ENCODE measurements around the gene CSNK2B. TPM values are rescaled to one million over a fixed set of nuclear protein-coding genes. Genes with fewer than 3 reads are reported as not detected.

The CSNK2B gene
- total and polyA plus RNA-seq, 9 of the 15 experiments (the other 6 are each of a cell fraction or from before 2014, with no cell fraction given) = 120 to 1,126 (median 529) TPM

GRCh38 chr6:31665501-31666336, at the start of gene CSNK2B (continued):
- TF ChIP-seq MITF (IDR thresholded peaks at IDR 0.05) (peak; percentile 56; the same call in 1 of the 2 replicates), WHSC1 (IDR thresholded peaks at IDR 0.05; ENCODE audit: low read length) (no peak), PURB (CRISPR knock-in tag; IDR thresholded peaks at IDR 0.05; ENCODE audit: low read depth) (no peak), MLX (CRISPR knock-in tag; conservative IDR thresholded peaks at IDR 0.05) (peak in 1 of 2 experiments; percentile 84; a peak in 2 of 4 replicates), ZNF224 (CRISPR knock-in tag; IDR thresholded peaks at IDR 0.05) (0 out of 2 replicates have a peak, but pooled peaks have one; percentile 44), ATF6 (CRISPR knock-in tag; IDR thresholded peaks at IDR 0.05) (no peak), CEBPG (CRISPR knock-in tag; IDR thresholded peaks at IDR 0.05) (no peak), CEBPG (tag; conservative IDR thresholded peaks at IDR 0.05 in 1 of 2, IDR thresholded peaks at IDR 0.05 in 1 of 2) (no peak), PRDM10 (IDR thresholded peaks at IDR 0.05; ENCODE audit: partially characterized antibody) (no peak), KDM1A (IDR thresholded peaks at IDR 0.05) (no peak), LARP7 (IDR thresholded peaks at IDR 0.05) (peak; percentile 83), EGR1 (conservative IDR thresholded peaks at IDR 0.05) (no peak), TRIM25 (IDR thresholded peaks at IDR 0.05; ENCODE audit: borderline replicate concordance) (no peak), E2F5 (CRISPR knock-in tag; IDR thresholded peaks at IDR 0.05) (no peak; the same call in none of the 2 replicates), MEIS2 (IDR thresholded peaks at IDR 0.05; ENCODE audit: partially characterized antibody) (peak; percentile 53), SRSF7 (optimal IDR thresholded peaks at IDR 0.05; ENCODE audit: low read depth, low read length) (no peak)
